Kidney tubule cell (primary cell): ENCODE results near the gene NTN3.

ENCODE experiments used
- DNase-seq: peaks from one replicate; pipeline ENCODE4 v3.0.0-alpha.2; 2018; ENCODE audit warnings: low spot score

Gene NTN3

GRCh38 chr16:2514333-2515179, 43.5 kb downstream of the NTN3 start:
- peak; percentile 35 for DNase-seq

DNA sequence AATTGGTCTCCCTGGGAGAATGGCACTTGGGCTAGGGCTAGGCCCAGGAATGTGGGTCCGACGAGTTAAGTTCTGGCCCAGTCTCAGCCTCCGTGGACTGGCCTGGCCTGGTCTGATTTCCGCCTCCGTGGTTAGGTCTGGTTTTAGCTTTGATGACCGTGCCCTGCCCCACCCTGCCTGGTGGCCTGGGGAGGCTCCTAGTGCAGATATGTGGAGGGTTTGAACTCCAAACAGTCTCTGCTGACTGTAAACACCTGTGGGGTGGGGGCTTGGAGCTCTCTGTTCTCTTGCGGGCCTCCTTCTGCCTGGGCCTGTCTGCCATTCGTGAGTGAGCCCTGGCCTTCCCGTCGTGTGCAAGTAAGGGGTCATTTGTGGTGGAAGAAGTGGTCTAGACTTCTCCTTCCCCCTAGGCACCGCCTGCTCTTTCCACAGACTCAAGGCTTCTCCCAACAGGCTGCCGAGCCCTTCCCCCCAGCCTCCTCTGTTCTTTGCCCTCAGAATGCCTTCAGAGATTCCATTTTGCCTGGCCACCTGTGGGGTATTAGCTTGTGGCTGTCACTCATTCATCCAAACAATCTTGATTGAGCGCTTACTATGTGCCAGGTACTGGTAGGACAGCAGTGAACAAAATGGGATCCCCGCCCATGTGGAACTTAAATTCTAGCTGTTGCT, 44.2 kb downstream of the NTN3 start:
- DNase-seq = peak; percentile 34

DNA sequence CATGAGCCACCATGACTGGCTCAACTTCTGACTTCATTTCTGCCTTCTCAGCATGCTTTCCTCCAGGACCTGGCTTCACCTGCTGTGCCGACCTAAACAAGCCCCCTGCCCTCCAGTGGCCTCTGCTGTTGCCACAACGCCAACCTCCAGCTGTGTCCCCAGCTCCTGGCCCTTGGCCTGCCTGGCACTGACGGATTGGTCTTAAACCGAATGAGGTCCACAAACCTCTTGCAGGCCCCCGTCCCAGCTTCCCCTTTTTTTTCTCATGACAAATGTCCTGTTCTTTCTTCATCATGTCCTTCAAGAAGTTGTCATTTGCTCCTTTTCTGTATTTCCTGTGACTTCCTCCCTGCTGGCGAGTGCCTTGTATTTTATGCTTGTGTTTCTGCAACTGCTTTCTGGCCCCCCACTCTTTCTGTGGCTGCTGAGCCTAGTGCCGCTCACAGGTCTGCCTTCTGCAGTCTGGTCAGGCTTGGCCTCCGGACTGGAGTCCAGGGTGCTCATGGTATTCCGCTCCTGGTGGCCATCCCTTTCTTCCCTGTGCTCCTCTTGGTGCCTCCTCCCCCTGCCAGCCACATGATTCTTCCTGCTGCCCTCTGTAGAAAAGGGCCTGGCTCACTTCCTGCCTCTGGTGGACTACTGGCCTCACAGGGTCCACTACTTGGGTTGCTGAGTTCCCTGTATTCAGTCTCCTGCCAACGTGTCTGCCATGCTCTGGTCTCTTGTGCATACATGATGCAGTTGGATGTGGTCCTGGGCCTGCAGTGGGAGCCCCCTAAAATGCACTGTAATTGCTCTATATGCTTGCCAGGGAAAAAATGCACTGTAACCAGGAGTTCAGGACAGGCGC, 45.5 kb downstream of the NTN3 start:
- DNase-seq = peak; percentile 73

- DNase-seq = no peak
Observed at GRCh38 chr16:2517954-2518605, 47.0 kb downstream of the NTN3 start.

DNA sequence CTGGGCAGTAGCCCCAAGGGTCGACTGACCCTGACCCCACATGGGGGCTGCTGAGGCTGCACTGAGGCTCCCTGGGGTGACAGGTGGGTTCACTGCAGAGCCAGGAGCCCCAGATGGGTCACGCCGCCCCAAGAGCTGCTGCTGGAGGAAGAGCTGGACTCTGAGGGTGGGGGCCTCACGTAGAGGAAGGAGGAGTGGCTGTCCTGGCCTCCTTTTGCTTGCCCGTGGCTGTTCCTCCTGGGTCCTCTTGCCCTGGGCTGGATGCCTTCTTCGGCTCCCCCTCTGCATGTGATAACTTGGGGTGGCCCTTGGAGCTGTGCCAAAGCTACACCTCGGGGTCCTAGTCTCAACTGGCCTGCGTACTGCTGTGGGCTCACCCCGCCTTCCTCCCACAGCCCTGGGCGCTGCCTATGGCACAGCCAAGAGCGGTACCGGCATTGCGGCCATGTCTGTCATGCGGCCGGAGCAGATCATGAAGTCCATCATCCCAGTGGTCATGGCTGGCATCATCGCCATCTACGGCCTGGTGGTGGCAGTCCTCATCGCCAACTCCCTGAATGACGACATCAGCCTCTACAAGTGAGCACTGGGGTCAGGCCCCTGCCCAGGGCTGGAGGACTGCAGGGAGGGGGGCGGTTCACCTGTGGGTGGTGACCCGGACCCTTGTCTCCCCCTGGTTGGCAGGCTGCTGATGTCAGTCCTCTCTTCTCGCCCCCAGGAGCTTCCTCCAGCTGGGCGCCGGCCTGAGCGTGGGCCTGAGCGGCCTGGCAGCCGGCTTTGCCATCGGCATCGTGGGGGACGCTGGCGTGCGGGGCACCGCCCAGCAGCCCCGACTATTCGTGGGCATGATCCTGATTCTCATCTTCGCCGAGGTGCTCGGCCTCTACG, 48.0 kb downstream of the NTN3 start:
- no peak for DNase-seq

GRCh38 chr16:2519711-2520080, 48.6 kb downstream of the NTN3 start:
- no peak for DNase-seq

GRCh38 chr16:2520097-2520783, 49.1 kb downstream of the NTN3 start, which contains the start of gene AMDHD2:
Gene AMDHD2, plus strand, starts transcription at chr16:2520371. Its CDS starts 88 bp downstream, at chr16:2520459.
- peak; percentile 90 for DNase-seq

- peak; percentile 78 for DNase-seq
Observed at GRCh38 chr16:2520784-2521531, 49.9 kb downstream of the NTN3 start.
